ENCODE results near the gene GNG7. TPM values are rescaled to one million over a fixed set of nuclear protein-coding genes. Genes with fewer than 3 reads are reported as not detected.
A peak's percentile ranks its signal among the peaks of the same experiment; 100 is the strongest.
"Not testable (repeated sequence)": the region's sequence is repeated elsewhere in the genome, so short reads cannot be mapped to it uniquely, and the experiment has no call there.

Gene GNG7
- total RNA-seq, 1 experiment from 2014 or later = not detected

GRCh38 chr19:2714102-2714501 lies 11.6 kb upstream of the GNG7 start:
- not testable (repeated sequence) for DNase-seq (ENCODE audit: low read depth)

- DNase-seq (ENCODE audit: low read depth) = not testable (repeated sequence)
These were observed 10.7 kb upstream of the GNG7 start for GRCh38 chr19:2713170-2713569.

- DNase-seq (ENCODE audit: low read depth) = no peak
These were observed 9.3 kb upstream of the GNG7 start for GRCh38 chr19:2711875-2712205.

GRCh38 chr19:2711172-2711874 lies 8.8 kb upstream of the GNG7 start:
- peak; percentile 43 for DNase-seq (ENCODE audit: low read depth)

GRCh38 chr19:2706251-2706650 lies 3.8 kb upstream of the GNG7 start:
- no peak for DNase-seq (ENCODE audit: low read depth)

- no peak for DNase-seq (ENCODE audit: low read depth)
These were observed 1.3 kb upstream of the GNG7 start for GRCh38 chr19:2703691-2704216.

GRCh38 chr19:2703077-2703437 lies 563 bp upstream of the GNG7 start:
- DNase-seq (ENCODE audit: low read depth) = no peak

- no peak for DNase-seq (ENCODE audit: low read depth)
These were observed 929 bp downstream of the GNG7 start for GRCh38 chr19:2701361-2702169.

- DNase-seq (ENCODE audit: low read depth) = no peak
These were observed 1.7 kb downstream of the GNG7 start for GRCh38 chr19:2700660-2701360.

GRCh38 chr19:2699413-2700140 lies 2.9 kb downstream of the GNG7 start:
- DNase-seq (ENCODE audit: low read depth) = no peak

- DNase-seq (ENCODE audit: low read depth) = no peak
These were observed 8.3 kb downstream of the GNG7 start for GRCh38 chr19:2694196-2694595.

GRCh38 chr19:2693492-2694160 lies 8.9 kb downstream of the GNG7 start:
- DNase-seq (ENCODE audit: low read depth) = no peak

GRCh38 chr19:2691951-2692350 lies 10.5 kb downstream of the GNG7 start:
- DNase-seq (ENCODE audit: low read depth) = no peak

- DNase-seq (ENCODE audit: low read depth) = no peak
These were observed 11.6 kb downstream of the GNG7 start for GRCh38 chr19:2690856-2691255.

GRCh38 chr19:2686360-2686759 lies 16.1 kb downstream of the GNG7 start:
- no peak for DNase-seq (ENCODE audit: low read depth)

GRCh38 chr19:2685204-2685704 lies 17.2 kb downstream of the GNG7 start:
- no peak for DNase-seq (ENCODE audit: low read depth)

- DNase-seq (ENCODE audit: low read depth) = no peak
These were observed 19.0 kb downstream of the GNG7 start for GRCh38 chr19:2683430-2684003.

GRCh38 chr19:2680808-2681207 lies 21.7 kb downstream of the GNG7 start:
- no peak for DNase-seq (ENCODE audit: low read depth)

- no peak for DNase-seq (ENCODE audit: low read depth)
These were observed 23.1 kb downstream of the GNG7 start for GRCh38 chr19:2679439-2679838.

- not testable (repeated sequence) for DNase-seq (ENCODE audit: low read depth)
These were observed 23.5 kb downstream of the GNG7 start for GRCh38 chr19:2678948-2679347.
